H1 (cell line): ENCODE measurements around the gene ZNF484. TPM values are rescaled to one million over a fixed set of nuclear protein-coding genes. Genes with fewer than 3 reads are reported as not detected.

Source experiments
- CTCF ChIA-PET: fragments of 300-600 bp; sonication (Branson Sonifier 250); formaldehyde crosslinking; loops from one replicate; lab custom pipeline; 2021; ENCODE audit not compliant: partially characterized antibody; lab: Charles Lee
- POLR2A ChIA-PET: fragments of 300-600 bp; sonication (Branson Sonifier 250); formaldehyde crosslinking; loops from one replicate; lab custom pipeline; 2021; ENCODE audit warnings: inconsistent platforms; ENCODE audit not compliant: partially characterized antibody; lab: Charles Lee
- DNase-seq, 2 experiments: peaks; one replicate each; pipeline versions ENCODE4 v3.0.0 to v3.0.0-alpha.2; 2010 to 2022; ENCODE audit warnings: low spot score in 2 of 2, low read depth in 1 of 2, mixed read lengths in 1 of 2
- FAIRE-seq: peaks from 2 replicates; lab custom pipeline; 2011; peaks lifted over from hg19 to GRCh38; lab: Jason Lieb, UNC
- H2AFZ ChIP-seq: 2 replicates; pipeline ENCODE4 v1.8.1; 2012; ENCODE audit warnings: low read length, inconsistent platforms
- H2AK5ac ChIP-seq: 2 replicates; pipeline ENCODE4 v1.6.1; 2013; ENCODE audit warnings: low read depth, low read length
- H2BK120ac ChIP-seq: replicated peaks from 2 replicates; pipeline ENCODE3; 2013; ENCODE audit warnings: low read depth, low read length, inconsistent platforms
- H2BK12ac ChIP-seq: 2 replicates; pipeline ENCODE4 v1.6.1; 2013; ENCODE audit warnings: low read depth, low read length
- H2BK15ac ChIP-seq: 2 replicates; pipeline ENCODE4 v1.6.1; 2013; ENCODE audit warnings: low read length
- H2BK20ac ChIP-seq: 2 replicates; pipeline ENCODE4 v1.6.1; 2013; ENCODE audit warnings: low read length
- H2BK5ac ChIP-seq: 2 replicates; pipeline ENCODE4 v1.6.1; 2013; ENCODE audit warnings: low read depth, low read length
- H3K14ac ChIP-seq: 2 replicates; pipeline ENCODE4 v1.6.1; 2013; ENCODE audit warnings: inconsistent platforms; ENCODE audit not compliant: insufficient read length
- H3K18ac ChIP-seq: 2 replicates; pipeline ENCODE4 v1.6.1; 2013; ENCODE audit warnings: low read length; ENCODE audit errors: extremely low read depth
- H3K23ac ChIP-seq: 2 replicates; pipeline ENCODE4 v1.6.1; 2013; ENCODE audit warnings: inconsistent platforms; ENCODE audit not compliant: insufficient read length
- H3K23me2 ChIP-seq: 2 replicates; pipeline ENCODE4 v1.6.1; 2013; ENCODE audit warnings: low read depth, low read length
- H3K27ac ChIP-seq: 2 replicates; pipeline ENCODE4 v1.6.1; 2011; ENCODE audit warnings: low read depth, low read length, inconsistent platforms
- H3K27me3 ChIP-seq, 4 experiments: replicated peaks in 1 of 4; 1 replicate in 1 of 4; 2 replicates in 3 of 4; pipeline versions ENCODE4 v1.6.1 to v1.8.1; 2011 to 2013; ENCODE audit warnings: low read length in 3 of 4, mild to moderate bottlenecking in 3 of 4, inconsistent platforms in 2 of 4, mixed read lengths in 2 of 4, moderate library complexity in 1 of 4; ENCODE audit not compliant: control insufficient read depth in 3 of 4, insufficient read depth in 3 of 4; ENCODE audit errors: extremely low read depth in 1 of 4
- H3K36me3 ChIP-seq, 4 experiments: 2 replicates each; pipeline versions ENCODE4 v1.6.1 to v1.8.1; 2011 to 2013; ENCODE audit warnings: mild to moderate bottlenecking in 4 of 4, low read length in 3 of 4, moderate library complexity in 2 of 4, control low read depth in 1 of 4, inconsistent platforms in 1 of 4; ENCODE audit not compliant: insufficient read depth in 4 of 4, control insufficient read depth in 2 of 4
- H3K4ac ChIP-seq: replicated peaks from 2 replicates; pipeline ENCODE3; 2013; ENCODE audit warnings: low read length, low read depth, mixed read lengths, inconsistent platforms; ENCODE audit not compliant: insufficient read length
- H3K4me1 ChIP-seq, 4 experiments: replicated peaks in 1 of 4; 1 replicate in 1 of 4; 2 replicates in 3 of 4; pipeline versions ENCODE4 v1.6.1 to v1.8.1; 2011 to 2013; ENCODE audit warnings: low read length in 3 of 4, inconsistent platforms in 2 of 4, mixed read lengths in 1 of 4; ENCODE audit not compliant: insufficient read depth in 4 of 4, control insufficient read depth in 3 of 4
- H3K4me2 ChIP-seq, 2 experiments: 2 replicates each; pipeline versions ENCODE4 v1.6.1 to v1.8.1; 2011 to 2013; ENCODE audit warnings: low read depth in 2 of 2, low read length in 2 of 2, control low read depth in 1 of 2, inconsistent platforms in 1 of 2, mild to moderate bottlenecking in 1 of 2; ENCODE audit not compliant: insufficient read depth in 1 of 2
- H3K4me3 ChIP-seq, 4 experiments: fragments of 200-600, 300-600 bp in 1 of 4; sonication (generic), shearing (Covaris generic), sonication (Bioruptor Twin) in 1 of 4; 2 replicates each; pipeline versions ENCODE4 v1.5.1 to v1.8.1; 2011 to 2016; ENCODE audit warnings: low read length in 4 of 4, low read depth in 3 of 4, control low read depth in 2 of 4, inconsistent platforms in 2 of 4, mild to moderate bottlenecking in 2 of 4, mixed read lengths in 1 of 4, moderate library complexity in 1 of 4; ENCODE audit not compliant: insufficient read depth in 2 of 4; ENCODE audit errors: extremely low read depth in 1 of 4
- H3K56ac ChIP-seq: replicated peaks from 2 replicates; pipeline ENCODE3; 2013; ENCODE audit warnings: low read depth, mild to moderate bottlenecking, mixed read lengths, low read length, inconsistent platforms; ENCODE audit not compliant: insufficient read length
- H3K79me1 ChIP-seq: 2 replicates; pipeline ENCODE4 v1.6.1; 2013; ENCODE audit warnings: low read depth, low read length, control low read depth
- H3K79me2 ChIP-seq, 2 experiments: 2 replicates each; pipeline versions ENCODE4 v1.6.1 to v1.8.1; 2012 to 2013; ENCODE audit warnings: low read length in 2 of 2, mild to moderate bottlenecking in 2 of 2, inconsistent platforms in 1 of 2; ENCODE audit not compliant: insufficient read depth in 2 of 2, control insufficient read depth in 1 of 2
- H3K9ac ChIP-seq, 4 experiments: replicated peaks in 1 of 4; 1 replicate in 1 of 4; 2 replicates in 3 of 4; pipeline versions ENCODE4 v1.6.1 to v1.8.1; 2011 to 2013; ENCODE audit warnings: low read depth in 3 of 4, low read length in 3 of 4, control low read depth in 2 of 4, mild to moderate bottlenecking in 2 of 4, moderate library complexity in 2 of 4, inconsistent platforms in 1 of 4; ENCODE audit errors: extremely low read depth in 1 of 4
- H3K9me3 ChIP-seq, 2 experiments: 2 replicates each; pipeline versions ENCODE4 v1.6.1 to v1.8.1; 2012 to 2013; ENCODE audit warnings: mild to moderate bottlenecking in 2 of 2, moderate library complexity in 2 of 2, control low read depth in 1 of 2, inconsistent platforms in 1 of 2, low read depth in 1 of 2, low read length in 1 of 2, mixed read lengths in 1 of 2; ENCODE audit not compliant: insufficient read depth in 2 of 2
- H4K20me1 ChIP-seq, 2 experiments: replicated peaks in 1 of 2; 2 replicates each; pipeline versions ENCODE3 to v1.8.1; 2011 to 2013; ENCODE audit warnings: inconsistent platforms in 2 of 2, low read length in 2 of 2, mild to moderate bottlenecking in 1 of 2; ENCODE audit not compliant: insufficient read depth in 2 of 2, control insufficient read depth in 1 of 2
- H4K5ac ChIP-seq: 2 replicates; pipeline ENCODE4 v1.6.1; 2013; ENCODE audit warnings: low read length, low read depth, mixed read lengths, inconsistent platforms; ENCODE audit not compliant: insufficient read length
- H4K8ac ChIP-seq: 2 replicates; pipeline ENCODE4 v1.8.0; 2013; ENCODE audit warnings: mild to moderate bottlenecking, moderate library complexity, low read length, inconsistent platforms; ENCODE audit not compliant: insufficient read depth; ENCODE audit errors: extremely low read depth
- H4K91ac ChIP-seq: replicated peaks from 2 replicates; pipeline ENCODE3; 2013; ENCODE audit warnings: low read length, mixed read lengths, inconsistent platforms; ENCODE audit not compliant: insufficient read length
- BACH1 ChIP-seq: IDR thresholded peaks from 2 replicates; pipeline ENCODE4 v1.6.1; 2012; ENCODE audit warnings: low read length, improper control_type of control experiment
- CHD1 ChIP-seq: IDR thresholded peaks from 2 replicates; pipeline ENCODE4 v1.6.1; 2012; ENCODE audit warnings: low read depth, low read length, improper control_type of control experiment
- E2F6 ChIP-seq: IDR thresholded peaks from 2 replicates; pipeline ENCODE4 v1.6.1; 2012; ENCODE audit warnings: inconsistent platforms
- KDM1A ChIP-seq: fragments of 200-600, 300-600 bp; sonication (generic); IDR thresholded peaks from 2 replicates; pipeline ENCODE4 v1.7.1; 2016; ENCODE audit warnings: mild to moderate bottlenecking, low read length, borderline replicate concordance
- KDM5A ChIP-seq: fragments of 200-600 bp; IDR thresholded peaks from 2 replicates; pipeline ENCODE4 v1.7.1; 2012; ENCODE audit warnings: mild to moderate bottlenecking, low read length, inconsistent platforms, mixed read lengths
- NRF1 ChIP-seq: IDR thresholded peaks from 2 replicates; pipeline ENCODE4 v1.6.1; 2011; ENCODE audit warnings: mild to moderate bottlenecking, low read depth, low read length, improper control_type of control experiment
- RBBP5 ChIP-seq: IDR thresholded peaks from 2 replicates; pipeline ENCODE4 v1.7.1; 2012; ENCODE audit warnings: low read depth, mild to moderate bottlenecking, inconsistent platforms, low read length, moderate library complexity, borderline replicate concordance
- SAP30 ChIP-seq: fragments of 300-600 bp; sonication (generic); IDR thresholded peaks from 2 replicates; pipeline ENCODE4 v1.7.1; 2012; ENCODE audit warnings: low read length, moderate library complexity, mild to moderate bottlenecking, inconsistent platforms; ENCODE audit not compliant: insufficient read depth, insufficient replicate concordance
- SP2 ChIP-seq: IDR thresholded peaks from 2 replicates; pipeline ENCODE4 v1.6.1; 2012; ENCODE audit warnings: mild to moderate bottlenecking, low read length, inconsistent platforms
- SUZ12 ChIP-seq: fragments of 200-600 bp; sonication (generic); IDR thresholded peaks from 2 replicates; pipeline ENCODE4 v1.6.1; 2012; ENCODE audit warnings: mild to moderate bottlenecking, inconsistent platforms, low read length, moderate library complexity, mixed read lengths
- TEAD4 ChIP-seq: IDR thresholded peaks from 2 replicates; pipeline ENCODE4 v1.6.1; 2012; ENCODE audit warnings: low read depth, low read length, inconsistent platforms, mixed read lengths
- USF2 ChIP-seq: IDR thresholded peaks from 2 replicates; pipeline ENCODE4 v1.6.1; 2011; ENCODE audit warnings: low read length, improper control_type of control experiment
- WGBS, 2 experiments: shearing (Covaris generic) in 1 of 2; methylation state at CpG; one replicate each; pipeline versions ENCODE4 v1.1.6 to v1.1.7; 2013 to 2015; ENCODE audit warnings: low lambda C conversion rate in 2 of 2, mixed read lengths in 2 of 2, inconsistent platforms in 1 of 2, low coverage in 1 of 2, missing lambda C conversion rate in 1 of 2; ENCODE audit not compliant: insufficient replicate concordance in 2 of 2, insufficient coverage in 1 of 2, insufficient read length in 1 of 2; ENCODE audit errors: extremely low coverage in 1 of 2, missing lambda C conversion rate in 1 of 2; 5-methylcytosine and 5-hydroxymethylcytosine counted together
- polyA plus RNA-seq, 7 experiments: library from polyadenylated mRNA; depleted of rRNA in 3 of 7; stranded (reverse) in 5 of 7; unstranded in 2 of 7; fragments of >200 nt in 5 of 7; fragments of 200-250 nt in 2 of 7; gene quantifications; 1 replicate in 5 of 7; 2 replicates in 1 of 7; 4 replicates in 1 of 7; pipeline versions ENCODE4 v1.2.1 to v1.2.3, GENCODE V29; 2011 to 2013; ENCODE audit warnings: missing spikeins in 2 of 7, mixed read lengths in 2 of 7
- total RNA-seq: library from RNA; stranded (reverse); fragmentation: NEBNext Ultra II Directional; extraction: Animal tissue kit (Norgen Biotek cat#: 25700); gene quantifications from 2 replicates; pipeline ENCODE4 v1.2.1, GENCODE V29; 2021

ZNF484 gene
- total and polyA plus RNA-seq, 2 of the 8 experiments (the other 6 are each of a cell fraction or from before 2014, with no cell fraction given), result 1.3 to 11.5 TPM

- H3K9me3 ChIP-seq, result no peaks in the 10 kb centered on the region
- H3K4me3 ChIP-seq, result no peak overlapping the region
- no peak overlapping the region for H2BK5ac ChIP-seq
- no peak overlapping the region for H2BK15ac ChIP-seq
- no peak overlapping the region for H3K18ac ChIP-seq
- CTCF ChIA-PET, result no interaction called here
- H3K36me3 ChIP-seq, result no peaks in the 10 kb centered on the region
- POLR2A ChIA-PET, result no interaction called here
- no peak overlapping the region for H3K4me2 ChIP-seq
- no peak overlapping the region for H4K5ac ChIP-seq
- H3K56ac ChIP-seq, result no peak overlapping the region
- no peak overlapping the region for H2AFZ ChIP-seq
- 98% methylated on average over 3 of the region's 3 CpGs; no CpG with 5 or more reads in 1 of the 2 experiments for WGBS, 2 experiments
- H4K20me1 ChIP-seq, result no peaks in the 10 kb centered on the region
- H3K9ac ChIP-seq, result no peak overlapping the region
- H3K27ac ChIP-seq, result no peak overlapping the region
- H3K23me2 ChIP-seq, result no peaks in the 10 kb centered on the region
- no peak overlapping the region; the same call in 1 of the 2 replicates for H4K8ac ChIP-seq
- H3K79me2 ChIP-seq, result no peaks in the 10 kb centered on the region
- peak in 1 of 2 experiments; percentile 30 for DNase-seq
- no peak overlapping the region for H2BK120ac ChIP-seq
- H3K27me3 ChIP-seq, result no peaks in the 10 kb centered on the region
- no peak for FAIRE-seq
- H2AK5ac ChIP-seq, result no peak overlapping the region
- H3K14ac ChIP-seq, result no peak overlapping the region
- H2BK20ac ChIP-seq, result no peak overlapping the region
- no peaks in the 10 kb centered on the region for H3K79me1 ChIP-seq
- H3K4ac ChIP-seq, result no peak overlapping the region
- no peak overlapping the region for H2BK12ac ChIP-seq
- no peak overlapping the region for H4K91ac ChIP-seq
- no peak overlapping the region for H3K23ac ChIP-seq
- peaks cover 0 to 2% (median under 1%) of the 10 kb centered on the region in 4 experiments; a peak in 3 of 7 replicates for H3K4me1 ChIP-seq
- TF ChIP-seq USF2, result no peak
- no peak for TF ChIP-seq CHD1
- TF ChIP-seq NRF1, result no peak
- no peak for TF ChIP-seq KDM1A
- TF ChIP-seq KDM5A, result no peak
- TF ChIP-seq RBBP5, result no peak
- TF ChIP-seq TEAD4, result no peak
- no peak for TF ChIP-seq BACH1
- no peak for TF ChIP-seq SP2
- no peak for TF ChIP-seq SUZ12
- no peak for TF ChIP-seq E2F6
- no peak for TF ChIP-seq SAP30
These were observed 18.1 kb upstream of the ZNF484 start for GRCh38 chr9:92895812-92896436.
